Sigmoid colon (tissue), 7 donors: ENCODE results near the gene KRT39. TPM values are rescaled to one million over a fixed set of nuclear protein-coding genes. Genes with fewer than 3 reads are reported as not detected.

Experiments
- DNase-seq: peaks from one replicate; pipeline ENCODE4 v3.0.0-alpha.2; 2019
- H3K27ac ChIP-seq, 4 donors: fragments of 200-600 bp; sonication (generic); one replicate each; pipeline ENCODE4 v1.5.1; 2016 to 2019; ENCODE audit warnings: mild to moderate bottlenecking in 1 of 4
- H3K27me3 ChIP-seq, 3 donors: fragments of 200-600 bp; sonication (generic); one replicate each; pipeline ENCODE4 v1.5.1; 2019; ENCODE audit warnings: mild to moderate bottlenecking in 1 of 3
- H3K36me3 ChIP-seq, 4 donors: fragments of 200-600 bp; sonication (generic); one replicate each; pipeline ENCODE4 v1.5.1; 2016 to 2019
- H3K4me1 ChIP-seq, 4 donors: fragments of 200-600 bp; sonication (generic); one replicate each; pipeline ENCODE4 v1.5.1; 2017 to 2019
- H3K4me3 ChIP-seq, 4 donors: fragments of 200-600 bp; sonication (generic); one replicate each; pipeline ENCODE4 v1.5.1; 2017 to 2019; ENCODE audit warnings: mild to moderate bottlenecking in 2 of 4, moderate library complexity in 1 of 4
- H3K9me3 ChIP-seq, 4 donors: fragments of 200-600 bp in 3 of 4; sonication (generic) in 3 of 4; one replicate each; pipeline versions ENCODE4 v1.5.1 to v1.6.1; 2013 to 2019
- EP300 ChIP-seq, 4 donors: sonication (generic); formaldehyde crosslinking; IDR thresholded peaks; one replicate each; pipeline ENCODE4 v1.6.1; 2017; ENCODE audit warnings: antibody characterized with exemption in 4 of 4
- POLR2A ChIP-seq, 2 donors: fragments of 450-650 bp; IDR thresholded peaks; one replicate each; pipeline ENCODE4 v1.6.1; 2016; ENCODE audit warnings: antibody characterized with exemption in 2 of 2, mild to moderate bottlenecking in 2 of 2, moderate library complexity in 2 of 2
- POLR2AphosphoS5 ChIP-seq, 4 donors: sonication (generic); formaldehyde crosslinking; IDR thresholded peaks; one replicate each; pipeline ENCODE4 v1.6.1; 2017; ENCODE audit warnings: antibody characterized with exemption in 4 of 4
- WGBS, 2 donors: extraction: QIAGEN DNeasy Blood & Tissue Kit; methylation state at CpG; one replicate each; pipeline ENCODE4 v1.1.7; 2013; 5-methylcytosine and 5-hydroxymethylcytosine counted together
- intact Hi-C: fragments of 100-400 bp; cut with DNase I; formaldehyde crosslinking; loops from one replicate; pipeline ENCODE4 v1.15.1; 2023
- polyA plus RNA-seq, 3 donors: library from polyadenylated mRNA; stranded (reverse); fragments of 200-250 nt; gene quantifications; one replicate each; pipeline ENCODE4 v1.2.3, GENCODE V29; 2013
- total RNA-seq, 4 donors: library from RNA; depleted of rRNA; stranded (reverse); fragments of >200 nt; gene quantifications; one replicate each; pipeline ENCODE4 v1.1.0, GENCODE V29; 2016
- TF ChIP-seq, protein P1 (sequence below), 4 experiments: fragments of 450-650 bp in 3 of 4; fragments of 200-600 bp in 1 of 4; IDR thresholded peaks; one replicate each; pipeline ENCODE4 v1.5.1; 2016 to 2019; ENCODE audit warnings: antibody characterized with exemption in 4 of 4, mild to moderate bottlenecking in 3 of 4, moderate library complexity in 2 of 4
- donor health status: healthy with polysubstance abuse.
- donor health status: Bipolar disorder and iron deficiency.
- donor health status: healthy.

The KRT39 gene
- total and polyA plus RNA-seq, 7 donors: 0.07 TPM; not detected in 6

GRCh38 chr17:40997361-40997760, 30.6 kb upstream of the KRT39 start:
- intact Hi-C loops: no loop called here
- 80 to 88% methylated on average over 2 of the region's 2 CpGs for WGBS, 2 donors

GRCh38 chr17:40996829-40997228, 30.1 kb upstream of the KRT39 start:
- H3K27ac ChIP-seq: no peak overlapping the region
- no peaks in the 10 kb centered on the region for H3K36me3 ChIP-seq
- H3K27me3 ChIP-seq: no peaks in the 10 kb centered on the region
- 82 to 90% methylated on average over 4 of the region's 4 CpGs for whole genome bisulfite sequencing, 2 donors
- H3K9me3 ChIP-seq: no peaks in the 10 kb centered on the region
- no peak overlapping the region for H3K4me3 ChIP-seq
- intact Hi-C loops: no loop called here
- TF ChIP-seq POLR2AphosphoS5 (IDR thresholded peaks at IDR 0.05): no peak
- no peak for TF ChIP-seq POLR2A (IDR thresholded peaks at IDR 0.05)
- no peak for TF ChIP-seq EP300 (IDR thresholded peaks at IDR 0.05)
- TF ChIP-seq, protein P1, sequence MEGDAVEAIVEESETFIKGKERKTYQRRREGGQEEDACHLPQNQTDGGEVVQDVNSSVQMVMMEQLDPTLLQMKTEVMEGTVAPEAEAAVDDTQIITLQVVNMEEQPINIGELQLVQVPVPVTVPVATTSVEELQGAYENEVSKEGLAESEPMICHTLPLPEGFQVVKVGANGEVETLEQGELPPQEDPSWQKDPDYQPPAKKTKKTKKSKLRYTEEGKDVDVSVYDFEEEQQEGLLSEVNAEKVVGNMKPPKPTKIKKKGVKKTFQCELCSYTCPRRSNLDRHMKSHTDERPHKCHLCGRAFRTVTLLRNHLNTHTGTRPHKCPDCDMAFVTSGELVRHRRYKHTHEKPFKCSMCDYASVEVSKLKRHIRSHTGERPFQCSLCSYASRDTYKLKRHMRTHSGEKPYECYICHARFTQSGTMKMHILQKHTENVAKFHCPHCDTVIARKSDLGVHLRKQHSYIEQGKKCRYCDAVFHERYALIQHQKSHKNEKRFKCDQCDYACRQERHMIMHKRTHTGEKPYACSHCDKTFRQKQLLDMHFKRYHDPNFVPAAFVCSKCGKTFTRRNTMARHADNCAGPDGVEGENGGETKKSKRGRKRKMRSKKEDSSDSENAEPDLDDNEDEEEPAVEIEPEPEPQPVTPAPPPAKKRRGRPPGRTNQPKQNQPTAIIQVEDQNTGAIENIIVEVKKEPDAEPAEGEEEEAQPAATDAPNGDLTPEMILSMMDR (IDR thresholded peaks at IDR 0.05): no peak
- H3K4me1 ChIP-seq: no peaks in the 10 kb centered on the region
- no peak for DNase-seq

More at GRCh38 chr17:40997361-40997760, 30.6 kb upstream of the KRT39 start:
- Histone ChIP-seq H3K27ac (no peak overlapping the region), H3K9me3 (no peaks in the 10 kb centered on the region), H3K4me3 (no peak overlapping the region), H3K36me3 (no peaks in the 10 kb centered on the region), H3K27me3 (no peaks in the 10 kb centered on the region), H3K4me1 (no peaks in the 10 kb centered on the region)
- no peak for DNase-seq
- TF ChIP-seq POLR2AphosphoS5 (IDR thresholded peaks at IDR 0.05) (no peak), POLR2A (IDR thresholded peaks at IDR 0.05) (no peak), EP300 (IDR thresholded peaks at IDR 0.05) (no peak)
- TF ChIP-seq, protein P1 (IDR thresholded peaks at IDR 0.05): no peak

GRCh38 chr17:40995116-40995515, 28.4 kb upstream of the KRT39 start:
- no peak for DNase-seq
- Histone ChIP-seq H3K4me3 (no peak overlapping the region), H3K4me1 (no peaks in the 10 kb centered on the region), H3K27me3 (no peaks in the 10 kb centered on the region), H3K9me3 (no peaks in the 10 kb centered on the region), H3K36me3 (no peaks in the 10 kb centered on the region), H3K27ac (no peak overlapping the region)
- 48 to 52% methylated on average over 1 of the region's 1 CpG for WGBS, 2 donors
- intact Hi-C loops: no loop called here
- TF ChIP-seq, protein P1 (IDR thresholded peaks at IDR 0.05): no peak
- TF ChIP-seq POLR2AphosphoS5 (IDR thresholded peaks at IDR 0.05) (no peak), EP300 (IDR thresholded peaks at IDR 0.05) (no peak), POLR2A (IDR thresholded peaks at IDR 0.05) (no peak)

DNA sequence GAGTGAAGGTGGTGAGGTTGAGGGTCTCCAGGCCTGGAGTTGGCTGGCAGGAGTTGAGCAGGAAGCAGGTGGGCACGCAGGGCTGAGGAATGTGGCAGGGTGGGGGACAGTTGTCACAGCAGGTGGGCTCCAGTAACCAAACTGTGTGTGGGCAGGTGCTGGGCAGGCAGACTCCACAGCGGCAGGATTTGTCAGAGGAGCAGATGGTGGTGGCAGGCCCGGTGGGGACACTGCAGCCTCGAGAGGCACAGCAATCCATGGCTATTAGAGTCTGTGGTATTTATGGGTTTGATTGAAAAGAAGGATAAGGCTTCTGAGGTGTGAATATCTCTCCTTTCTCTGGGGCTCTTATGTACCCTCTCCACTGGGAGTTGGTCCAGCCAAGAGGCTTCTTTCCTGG, 27.1 kb upstream of the KRT39 start, which contains the start of gene KRTAP3-3:
Gene KRTAP3-3 (minus strand): TSS at position 326 of the 400 bp plus-strand sequence. CDS start 67 bp downstream, at position 259.
- no peaks in the 10 kb centered on the region for H3K36me3 ChIP-seq
- no peak for DNase-seq
- no peak for TF ChIP-seq POLR2A (IDR thresholded peaks at IDR 0.05)
- TF ChIP-seq, protein P1 (IDR thresholded peaks at IDR 0.05): no peak
- TF ChIP-seq EP300 (IDR thresholded peaks at IDR 0.05): no peak
- no peak for TF ChIP-seq POLR2AphosphoS5 (IDR thresholded peaks at IDR 0.05)
- no peak within 1 kb of the TSS for H3K27ac ChIP-seq
- H3K4me3 ChIP-seq: no peak within 1 kb of the TSS
- WGBS, 2 donors: 39 to 49% methylated on average over 4 of the region's 4 CpGs
- intact Hi-C loops: no loop called here
- no peaks in the 10 kb centered on the region for H3K4me1 ChIP-seq
- H3K9me3 ChIP-seq: no peaks in the 10 kb centered on the region
- no peaks in the 10 kb centered on the region for H3K27me3 ChIP-seq

- TF ChIP-seq POLR2A (IDR thresholded peaks at IDR 0.05) (no peak), POLR2AphosphoS5 (IDR thresholded peaks at IDR 0.05) (no peak), EP300 (IDR thresholded peaks at IDR 0.05) (no peak)
- TF ChIP-seq, protein P1 (IDR thresholded peaks at IDR 0.05): no peak
- 69 to 84% methylated on average over 2 of the region's 2 CpGs for WGBS, 2 donors
These were observed 26.3 kb upstream of the KRT39 start for GRCh38 chr17:40993084-40993483.

More at GRCh38 chr17:40993084-40993483, 26.3 kb upstream of the KRT39 start:
- H3K4me3 ChIP-seq: no peak overlapping the region
- H3K27ac ChIP-seq: no peak overlapping the region
- no peaks in the 10 kb centered on the region for H3K4me1 ChIP-seq
- no peaks in the 10 kb centered on the region for H3K36me3 ChIP-seq
- intact Hi-C loops: no loop called here
- no peaks in the 10 kb centered on the region for H3K9me3 ChIP-seq
- H3K27me3 ChIP-seq: no peaks in the 10 kb centered on the region
- DNase-seq: no peak
